Measurements from ENCODE around the gene TOP2A.

The TOP2A gene

DNA sequence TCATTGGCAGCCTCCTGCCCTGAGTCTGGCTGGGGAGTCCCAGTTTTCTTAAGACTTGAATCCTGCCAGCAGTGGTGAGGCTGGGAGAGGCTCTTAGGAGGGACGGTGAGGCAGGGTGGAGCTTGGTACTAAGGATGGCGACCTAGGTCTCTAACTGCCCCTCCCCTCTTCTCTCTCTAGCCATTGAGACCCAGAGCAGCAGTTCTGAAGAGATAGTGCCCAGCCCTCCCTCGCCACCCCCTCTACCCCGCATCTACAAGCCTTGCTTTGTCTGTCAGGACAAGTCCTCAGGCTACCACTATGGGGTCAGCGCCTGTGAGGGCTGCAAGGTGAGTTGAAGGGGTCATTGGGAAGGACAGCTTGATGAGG is 69.6 kb downstream of the TOP2A start:
- in situ Hi-C loops (cut with MboI; ENCODE audit: low sequenced_read_pairs): no loop called here

DNA sequence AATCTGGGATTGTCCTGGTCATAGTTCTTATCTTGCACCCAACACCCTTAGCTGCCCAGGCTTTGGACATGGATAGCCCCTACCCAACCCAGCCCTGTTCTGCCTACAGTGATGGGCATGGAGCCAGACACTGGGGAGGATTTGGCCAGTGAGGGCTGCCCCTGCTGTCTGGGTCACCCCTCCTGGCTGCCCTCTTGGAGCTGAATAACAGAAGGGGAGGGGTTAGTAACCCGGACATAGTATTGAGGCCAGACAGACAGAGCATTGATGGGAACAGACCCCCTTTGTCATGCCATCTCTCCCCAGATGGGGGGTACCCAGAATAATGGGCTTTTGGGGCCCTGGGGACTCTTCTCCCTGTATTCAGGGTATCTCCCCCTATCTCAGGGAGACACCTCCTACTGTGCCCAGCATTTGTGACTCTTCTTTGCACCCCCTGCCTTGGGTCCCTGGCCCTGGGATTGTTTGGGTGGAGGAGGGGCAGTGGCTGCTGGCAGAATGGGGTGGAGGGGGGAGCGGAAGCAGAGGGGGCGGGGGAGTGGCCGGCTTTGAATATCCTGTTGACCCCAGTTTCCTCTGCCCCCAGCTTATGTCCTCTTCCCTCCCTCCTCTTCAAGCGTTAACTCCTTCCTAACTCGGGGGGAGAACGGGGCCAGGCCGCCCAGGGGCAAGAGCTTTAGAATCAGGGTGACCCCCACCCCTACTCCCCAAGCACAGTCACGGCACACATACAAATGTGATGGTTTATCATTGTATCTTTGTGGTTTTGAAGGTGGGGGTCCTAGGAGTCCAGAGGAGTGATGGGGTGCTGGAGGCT is 70.2 kb downstream of the TOP2A start:
- in situ Hi-C loops (cut with MboI; ENCODE audit: low sequenced_read_pairs): no loop called here

DNA sequence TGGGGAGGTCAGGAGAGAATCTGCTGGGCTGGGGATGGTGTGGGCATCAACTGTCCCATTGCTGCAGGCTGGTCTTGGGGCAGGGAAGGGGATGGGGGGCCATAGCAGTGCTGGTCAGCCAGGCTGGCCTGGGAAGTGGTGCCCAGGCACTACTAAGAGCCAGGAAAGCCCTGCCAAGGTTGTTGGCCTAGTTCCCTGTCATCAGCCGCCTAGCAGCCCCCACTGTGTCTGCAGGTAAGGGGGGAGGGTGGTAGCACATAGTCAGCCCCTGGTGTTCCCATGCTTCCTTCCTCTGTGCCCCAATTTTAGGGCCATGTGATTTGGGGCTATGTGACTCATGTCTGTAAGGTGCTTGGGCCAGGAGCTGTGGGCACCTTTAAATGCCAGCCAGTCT is 70.9 kb downstream of the TOP2A start:
- in situ Hi-C loops (cut with MboI; ENCODE audit: low sequenced_read_pairs): no loop called here

DNA sequence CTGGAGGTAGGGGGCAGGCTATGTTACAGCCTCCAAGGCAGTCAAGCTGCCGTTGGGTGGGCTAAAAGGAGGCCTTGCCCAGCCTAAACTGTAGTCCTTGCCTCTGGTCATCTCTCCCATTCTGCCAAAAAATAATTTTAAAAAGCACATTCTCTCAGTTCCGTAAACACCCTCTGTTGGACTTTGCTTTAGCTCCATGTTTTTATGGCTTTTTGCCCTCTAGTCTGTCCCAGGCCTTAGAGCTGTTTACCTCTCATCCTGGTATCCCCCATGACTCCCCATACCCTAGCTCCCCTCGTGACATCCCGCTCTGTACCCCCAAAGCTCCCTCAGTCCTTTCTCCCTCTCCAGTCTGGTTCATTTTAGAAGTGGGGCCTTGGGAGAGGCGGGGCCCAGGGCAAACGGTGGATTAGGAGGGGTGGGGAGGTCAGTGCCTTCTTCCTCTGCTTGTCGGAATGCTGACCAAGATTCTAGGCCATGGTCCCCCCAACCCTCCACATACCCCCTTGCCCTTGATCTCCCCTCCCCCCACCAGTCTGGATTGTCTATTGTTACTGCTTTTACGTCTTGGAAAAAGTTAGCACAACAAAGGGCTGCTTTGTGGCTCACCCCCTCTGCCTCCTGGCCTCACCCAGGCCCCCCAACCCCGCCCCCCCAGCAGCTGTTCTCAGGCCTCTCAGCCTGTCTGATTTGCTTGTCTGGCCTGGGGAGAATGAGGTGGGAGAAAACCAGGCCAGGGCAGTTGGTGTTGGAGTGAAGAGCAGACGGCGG is 71.5 kb downstream of the TOP2A start:
- in situ Hi-C loops (cut with MboI; ENCODE audit: low sequenced_read_pairs): no loop called here

DNA sequence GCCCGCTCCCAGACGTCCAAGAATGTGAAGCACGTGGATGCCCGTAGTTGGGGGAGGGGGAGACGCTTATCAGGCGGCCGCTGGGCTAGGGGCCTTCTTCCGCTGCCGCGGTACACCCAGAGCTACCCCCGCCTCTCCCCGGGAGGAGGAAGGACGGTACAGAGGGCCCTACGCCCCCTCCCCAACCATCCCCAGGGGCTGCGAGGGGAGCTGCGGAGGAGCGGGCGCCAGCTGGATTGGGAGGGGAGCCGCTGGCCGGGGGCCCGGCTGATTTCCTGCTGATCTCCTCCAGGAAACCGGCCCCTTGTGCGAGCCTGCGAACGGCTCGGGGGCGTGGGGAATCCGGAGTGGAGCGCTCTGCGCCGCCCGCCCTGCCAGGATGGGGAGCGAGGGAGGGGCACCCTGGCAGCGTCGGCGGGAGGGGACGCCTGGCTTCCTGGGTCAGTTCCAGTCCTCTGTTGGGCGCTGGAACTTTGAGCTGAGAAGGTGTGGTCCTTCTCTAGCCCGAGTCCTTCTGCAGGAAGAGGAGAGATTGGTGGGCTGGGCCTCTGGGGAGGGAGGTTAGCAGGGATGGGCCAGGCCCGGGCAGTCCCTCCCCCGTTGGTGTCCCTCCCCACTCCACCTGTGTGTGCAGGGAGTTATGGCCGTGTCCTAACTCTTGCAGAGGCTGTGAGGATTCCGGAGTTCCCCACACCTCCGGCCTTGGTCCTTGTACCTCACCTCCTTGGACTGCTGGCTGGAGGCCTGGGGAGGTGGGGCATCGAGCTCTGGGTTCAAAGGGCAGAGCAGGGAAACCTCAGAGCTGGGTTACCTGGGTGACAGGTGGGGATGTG is 72.3 kb downstream of the TOP2A start:
- in situ Hi-C loops (cut with MboI; ENCODE audit: low sequenced_read_pairs): no loop called here

DNA sequence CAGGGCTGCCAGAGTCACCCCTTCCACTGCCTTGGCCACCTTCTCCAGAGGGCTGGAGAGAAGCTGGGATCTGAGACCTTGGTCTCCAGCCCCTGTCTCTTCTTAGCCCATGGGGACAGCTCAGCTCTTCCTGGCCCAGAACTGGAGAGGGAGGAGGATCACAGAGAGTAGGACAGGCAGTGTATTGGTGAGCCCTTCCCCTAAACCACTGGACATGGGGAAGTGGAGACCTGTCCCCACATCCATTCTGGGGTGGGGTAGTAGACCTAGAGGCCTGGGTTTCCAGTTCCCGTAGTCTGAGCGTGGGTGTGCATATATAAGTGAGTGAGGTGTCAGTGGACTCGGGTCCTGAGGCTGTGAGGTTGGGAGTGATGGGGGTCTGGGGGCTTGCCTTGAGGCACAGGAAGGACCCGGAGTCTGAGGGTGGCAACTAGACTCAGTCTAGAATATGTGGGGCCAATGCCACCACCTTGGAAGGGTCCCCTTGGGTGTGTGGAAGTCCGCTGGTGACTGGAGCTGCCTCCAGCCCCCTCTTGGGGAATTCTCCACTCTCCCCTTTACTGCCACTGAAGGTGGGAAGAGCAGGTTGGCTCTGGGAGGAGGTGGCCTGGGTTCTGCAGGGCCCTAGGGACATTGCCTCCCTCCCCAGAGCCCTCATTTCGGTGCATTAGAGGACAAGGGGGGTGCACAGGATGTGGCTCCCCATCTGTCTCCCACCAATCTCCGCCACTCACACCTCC is 73.1 kb downstream of the TOP2A start:
- in situ Hi-C loops (cut with MboI; ENCODE audit: low sequenced_read_pairs): no loop called here

DNA sequence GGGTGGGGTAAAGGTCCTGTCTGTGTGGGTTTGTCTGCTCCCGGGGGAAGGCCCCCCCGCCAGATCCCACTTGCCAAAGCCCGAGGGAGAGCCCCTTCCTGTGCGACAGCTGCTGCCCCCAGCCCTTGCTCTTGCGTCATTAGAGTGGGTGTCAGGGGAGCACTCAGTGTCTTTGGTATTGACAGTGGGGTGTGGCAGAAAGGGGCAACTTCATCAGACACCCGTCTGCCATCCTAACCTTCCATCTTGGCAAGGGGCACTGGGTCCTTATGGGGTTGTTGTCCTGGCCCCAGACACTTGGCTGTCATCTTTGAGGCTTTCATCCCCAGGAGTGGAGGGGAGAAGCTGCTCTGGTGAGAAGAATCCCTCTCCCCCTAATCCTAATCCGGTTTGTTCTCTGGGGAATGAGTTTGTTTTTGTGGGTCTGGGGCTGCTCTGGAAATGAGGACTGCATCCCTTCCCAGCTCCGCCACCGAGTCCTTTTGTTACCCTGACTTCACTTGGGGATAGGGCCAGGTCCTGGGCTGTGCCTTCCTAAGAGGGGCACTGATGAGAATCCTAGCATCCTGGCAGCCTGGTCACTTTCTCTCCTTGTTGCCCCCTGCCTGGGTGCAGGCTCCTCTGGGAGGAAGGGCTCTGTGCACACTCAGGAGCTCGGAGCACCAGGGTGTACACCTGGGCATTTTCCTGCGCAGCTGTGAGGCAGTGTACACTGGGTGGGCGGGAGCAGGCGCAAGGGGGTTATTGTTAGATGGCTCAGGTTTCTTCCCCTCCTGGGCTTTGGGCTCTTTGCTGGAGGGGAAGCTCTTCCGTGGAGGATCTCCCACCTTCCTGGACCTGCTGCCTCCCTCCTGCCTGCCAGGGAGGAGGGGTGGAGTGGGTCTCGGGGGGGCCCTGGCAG is 74.2 kb downstream of the TOP2A start:
- in situ Hi-C loops (cut with MboI; ENCODE audit: low sequenced_read_pairs): no loop called here

DNA sequence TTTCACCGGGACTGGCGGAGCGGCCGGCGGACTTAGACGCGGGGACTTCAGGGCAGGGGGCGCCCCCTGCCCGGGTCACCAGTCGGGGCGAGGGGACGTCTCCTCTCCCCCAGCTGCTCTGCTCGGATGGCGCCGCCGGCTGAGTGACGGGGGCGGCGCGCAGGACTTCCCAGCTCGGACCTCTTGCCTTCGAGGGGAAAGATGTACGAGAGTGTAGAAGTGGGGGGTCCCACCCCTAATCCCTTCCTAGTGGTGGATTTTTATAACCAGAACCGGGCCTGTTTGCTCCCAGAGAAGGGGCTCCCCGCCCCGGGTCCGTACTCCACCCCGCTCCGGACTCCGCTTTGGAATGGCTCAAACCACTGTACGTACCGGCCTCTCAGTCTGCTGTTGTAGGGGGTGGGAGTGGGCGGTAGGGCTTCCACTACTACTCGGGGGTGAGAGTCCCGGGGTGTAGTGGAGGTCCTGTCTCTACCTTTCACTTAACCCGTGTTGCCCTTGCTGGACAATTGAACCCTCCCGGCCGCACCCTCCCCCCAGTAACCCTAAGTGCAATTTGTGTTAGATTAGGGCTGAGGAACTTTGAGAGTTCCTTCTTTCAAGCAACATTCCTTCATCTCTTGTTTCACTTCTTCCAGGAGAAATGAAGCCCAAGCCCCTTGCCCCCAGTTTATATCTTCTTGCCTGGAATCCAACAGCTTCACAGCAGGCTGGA is 75.0 kb downstream of the TOP2A start:
- in situ Hi-C loops (cut with MboI; ENCODE audit: low sequenced_read_pairs): no loop called here

DNA sequence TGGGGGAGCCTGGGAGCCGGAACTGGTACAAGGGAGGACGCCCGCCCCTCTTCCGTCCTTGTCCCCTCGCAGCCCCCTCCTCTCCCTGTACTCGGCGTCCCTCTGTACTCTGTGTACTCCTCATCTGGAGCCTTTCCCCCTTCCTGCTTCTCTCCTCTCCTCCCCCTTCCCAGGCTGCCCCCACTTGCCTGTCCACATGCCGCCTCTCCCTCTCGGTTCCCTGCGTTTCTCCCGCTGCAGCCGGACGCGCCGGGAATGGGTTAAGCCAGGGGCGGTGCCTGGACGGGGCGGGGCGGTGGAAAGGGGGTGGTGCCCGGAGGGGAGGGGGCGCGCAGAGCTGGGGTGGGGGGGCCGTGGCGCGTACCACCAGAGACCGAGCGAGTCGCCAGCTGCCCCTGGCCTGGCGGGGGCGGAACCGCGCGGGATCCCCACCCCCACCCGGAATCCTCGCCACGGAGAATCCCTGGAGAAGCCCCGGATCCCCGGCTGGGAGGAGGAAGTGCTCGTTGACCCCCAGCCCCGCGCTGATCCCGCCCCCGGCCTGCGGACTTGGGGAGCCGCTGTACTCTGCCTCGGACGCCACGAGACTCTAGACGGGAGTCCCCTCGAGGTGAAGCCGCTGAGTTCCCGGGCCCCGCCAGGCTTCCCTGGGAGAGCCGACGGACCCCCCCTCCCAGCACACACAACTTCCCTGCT is 75.7 kb downstream of the TOP2A start:
- in situ Hi-C loops (cut with MboI; ENCODE audit: low sequenced_read_pairs): no loop called here

DNA sequence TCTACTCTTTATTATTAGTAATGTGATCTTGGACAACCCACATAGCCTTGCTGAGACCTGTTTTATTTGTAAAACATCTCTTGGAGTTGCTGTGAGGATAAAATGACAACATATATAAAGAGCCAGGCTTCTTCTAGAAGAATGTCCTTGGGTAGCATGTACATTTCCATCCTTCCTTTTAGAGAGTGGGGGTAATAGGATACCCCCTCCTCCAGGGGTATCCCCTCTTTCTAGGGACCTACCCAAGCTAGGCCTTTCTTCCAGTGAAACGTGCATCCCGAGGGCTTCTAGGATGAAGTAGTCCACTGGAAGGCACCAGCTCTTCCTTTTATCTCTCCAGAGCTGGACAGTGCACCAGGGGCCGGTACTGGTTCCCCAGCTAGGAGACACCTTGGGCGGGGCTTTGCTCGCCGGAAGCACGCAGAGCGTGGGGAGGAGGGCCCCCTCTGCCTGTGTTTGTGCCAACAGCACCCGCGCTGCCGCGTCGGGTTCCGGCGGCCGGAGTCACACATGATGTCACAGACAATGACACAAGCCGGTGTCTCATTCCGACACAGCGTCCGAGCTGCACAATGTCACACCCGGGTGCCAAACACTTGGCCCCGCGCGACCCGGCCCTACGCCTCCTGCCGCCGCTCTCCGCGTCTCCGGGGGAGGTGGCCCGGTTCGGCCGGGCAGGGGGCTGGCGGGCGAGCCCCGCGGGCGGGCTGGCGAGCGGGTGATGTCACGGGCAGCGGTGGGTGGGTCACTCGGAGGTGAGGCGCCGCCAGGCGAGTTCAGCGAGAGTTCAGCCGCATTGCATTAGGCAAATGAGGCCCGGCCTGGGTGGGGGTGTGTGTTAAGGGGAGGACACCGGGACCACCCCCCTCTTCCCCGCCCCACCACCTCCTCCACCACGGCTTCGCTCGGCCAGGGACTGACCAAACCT is 76.6 kb downstream of the TOP2A start:
- in situ Hi-C loops (cut with MboI; ENCODE audit: low sequenced_read_pairs): no loop called here

DNA sequence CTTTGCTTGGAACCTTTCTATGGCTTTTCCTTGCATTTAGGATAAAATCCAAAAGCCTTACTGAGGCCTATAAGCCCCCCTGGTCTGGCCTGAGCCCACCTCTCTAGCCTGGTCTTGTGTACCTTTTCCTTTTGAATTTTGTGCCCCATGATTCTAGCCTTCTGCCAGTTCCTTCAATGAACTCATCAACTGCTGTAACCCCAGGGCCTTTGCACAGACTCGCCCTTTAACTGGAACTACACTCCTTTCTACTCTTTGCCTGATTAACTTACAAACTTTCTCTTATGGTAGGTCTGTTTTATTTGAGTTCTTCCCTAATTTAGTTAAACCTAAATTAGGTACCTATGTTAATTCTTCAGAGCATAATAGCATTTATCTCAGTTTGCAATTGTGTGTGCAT is 77.4 kb downstream of the TOP2A start:
- in situ Hi-C loops (cut with MboI; ENCODE audit: low sequenced_read_pairs): no loop called here

DNA sequence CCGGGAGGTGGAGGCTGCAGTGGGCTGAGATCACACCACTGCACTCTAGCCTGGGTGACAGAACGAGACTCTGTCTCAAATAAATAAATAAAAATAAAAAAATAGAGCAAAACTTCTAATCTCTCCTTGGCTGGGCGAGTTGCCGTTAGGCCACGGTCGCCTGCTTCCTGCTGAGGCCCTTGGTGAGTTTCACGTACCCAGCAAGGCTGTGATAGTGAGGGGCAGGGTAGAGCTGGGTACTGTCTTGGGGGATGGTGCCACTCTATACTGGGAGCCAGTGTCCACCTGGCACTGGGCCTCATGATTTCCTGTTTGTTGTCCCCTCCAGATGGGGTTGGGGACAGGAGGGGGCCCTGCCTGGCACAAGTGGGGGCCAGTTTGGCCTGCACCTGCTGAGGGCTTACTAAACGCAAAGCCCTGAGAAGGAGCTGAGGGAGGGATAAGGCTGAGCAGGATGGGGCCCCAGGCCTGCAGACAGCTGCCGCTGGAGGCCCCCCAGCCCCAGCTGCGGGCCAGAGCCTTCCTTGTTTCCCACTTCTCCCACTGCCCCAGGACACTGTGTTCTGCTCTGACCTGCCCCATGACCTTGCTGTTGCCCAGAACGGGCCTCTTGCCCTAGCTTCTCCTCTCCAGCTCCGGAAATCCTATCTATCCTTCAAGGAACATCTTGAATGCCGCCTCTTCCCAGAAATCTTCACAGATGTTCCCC is 78.6 kb downstream of the TOP2A start:
- in situ Hi-C loops (cut with MboI; ENCODE audit: low sequenced_read_pairs): no loop called here

All from HL-60/S4 (cell line).